Breast epithelium (tissue), 3 donors: ENCODE measurements around the gene ATP2B2.

Source experiments
- POLR2A ChIP-seq: fragments of 450-650 bp; IDR thresholded peaks from one replicate; pipeline ENCODE4 v1.6.1; 2016; ENCODE audit warnings: antibody characterized with exemption, mild to moderate bottlenecking, moderate library complexity
- POLR2AphosphoS5 ChIP-seq, 3 donors: sonication (generic); formaldehyde crosslinking; IDR thresholded peaks; one replicate each; pipeline ENCODE4 v1.6.1; 2017; ENCODE audit warnings: antibody characterized with exemption in 3 of 3
- TF ChIP-seq, protein P1 (sequence below), 3 donors: fragments of 450-650 bp; IDR thresholded peaks; one replicate each; pipeline ENCODE4 v1.5.1; 2016 to 2017; ENCODE audit warnings: antibody characterized with exemption in 3 of 3, mild to moderate bottlenecking in 3 of 3, moderate library complexity in 3 of 3

DNA sequence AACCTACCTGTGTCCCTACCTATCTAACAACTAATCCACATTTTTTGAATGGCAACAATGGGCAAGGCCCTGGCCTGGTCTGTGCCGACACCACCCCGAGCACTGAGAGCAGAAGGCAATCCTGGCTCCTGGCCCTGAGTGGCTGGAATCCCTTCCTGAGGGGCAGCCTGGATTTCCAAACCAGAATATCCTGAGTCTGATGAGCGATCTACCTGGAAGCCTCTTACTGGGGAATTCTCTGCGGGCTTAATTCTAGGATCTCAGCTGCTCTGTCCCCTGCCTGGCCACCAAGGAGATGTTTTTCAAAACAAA, 22.1 kb downstream of the ATP2B2 start:
- TF ChIP-seq, protein P1, sequence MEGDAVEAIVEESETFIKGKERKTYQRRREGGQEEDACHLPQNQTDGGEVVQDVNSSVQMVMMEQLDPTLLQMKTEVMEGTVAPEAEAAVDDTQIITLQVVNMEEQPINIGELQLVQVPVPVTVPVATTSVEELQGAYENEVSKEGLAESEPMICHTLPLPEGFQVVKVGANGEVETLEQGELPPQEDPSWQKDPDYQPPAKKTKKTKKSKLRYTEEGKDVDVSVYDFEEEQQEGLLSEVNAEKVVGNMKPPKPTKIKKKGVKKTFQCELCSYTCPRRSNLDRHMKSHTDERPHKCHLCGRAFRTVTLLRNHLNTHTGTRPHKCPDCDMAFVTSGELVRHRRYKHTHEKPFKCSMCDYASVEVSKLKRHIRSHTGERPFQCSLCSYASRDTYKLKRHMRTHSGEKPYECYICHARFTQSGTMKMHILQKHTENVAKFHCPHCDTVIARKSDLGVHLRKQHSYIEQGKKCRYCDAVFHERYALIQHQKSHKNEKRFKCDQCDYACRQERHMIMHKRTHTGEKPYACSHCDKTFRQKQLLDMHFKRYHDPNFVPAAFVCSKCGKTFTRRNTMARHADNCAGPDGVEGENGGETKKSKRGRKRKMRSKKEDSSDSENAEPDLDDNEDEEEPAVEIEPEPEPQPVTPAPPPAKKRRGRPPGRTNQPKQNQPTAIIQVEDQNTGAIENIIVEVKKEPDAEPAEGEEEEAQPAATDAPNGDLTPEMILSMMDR (IDR thresholded peaks at IDR 0.05) = no peak
- TF ChIP-seq POLR2A (no peak), POLR2AphosphoS5 (IDR thresholded peaks at IDR 0.05) (no peak)
